HepG2 (cell line): ENCODE results near the gene BBLN. TPM values are rescaled to one million over a fixed set of nuclear protein-coding genes. Genes with fewer than 3 reads are reported as not detected.
A peak's percentile ranks its signal among the peaks of the same experiment; 100 is the strongest.

Source experiments
- ATAC-seq: fragments of 200-7000 bp; cut with Tn5 transposase; 3 replicates; pipeline ENCODE4 v1.9.1; 2020; ENCODE audit warnings: mild to moderate bottlenecking, moderate library complexity
- BruUV-seq: library from RNA; stranded (reverse); fragments of 400-500 nt; replicated peaks from 2 replicates; lab custom pipeline; 2021; lab: Mats Ljungman, UMichigan
- CTCF ChIA-PET: fragments of 300-600 bp; formaldehyde crosslinking; extraction: SDS; loops from one replicate; lab custom pipeline; 2021; ENCODE audit warnings: low total read pairs, inconsistent platforms, low intra/inter-chr PET ratio; lab: Yijun Ruan, JAX
- POLR2A ChIA-PET: fragments of 350-600 bp; sonication (Branson Sonifier 250); formaldehyde crosslinking; loops from one replicate; lab custom pipeline; 2020; ENCODE audit warnings: antibody characterized with exemption, inconsistent platforms; lab: Yijun Ruan, JAX
- DNase-seq: peaks from one replicate; pipeline ENCODE4 v3.0.0-alpha.2; 2015; ENCODE audit warnings: low spot score
- FAIRE-seq: peaks from 3 replicates; lab custom pipeline; 2011; peaks lifted over from hg19 to GRCh38; lab: Jason Lieb, UNC
- H2AFZ ChIP-seq: one replicate; pipeline ENCODE4 v1.6.1; 2011; ENCODE audit warnings: low read length, inconsistent platforms
- H3K27ac ChIP-seq: fragments of 300-600 bp; 3 replicates; pipeline ENCODE4 v1.8.0; 2011; ENCODE audit warnings: mixed run types, mild to moderate bottlenecking, mixed read lengths, low read length, inconsistent platforms; ENCODE audit not compliant: insufficient read depth; ENCODE audit errors: extremely low read length
- H3K27me3 ChIP-seq, 2 experiments: fragments of 200-600 bp in 1 of 2; 2 replicates in 1 of 2; 3 replicates in 1 of 2; pipeline versions ENCODE4 v1.6.0 to v1.8.0; 2011; ENCODE audit warnings: low read length in 2 of 2, mild to moderate bottlenecking in 2 of 2, moderate library complexity in 2 of 2, inconsistent platforms in 1 of 2; ENCODE audit not compliant: insufficient read depth in 2 of 2, control insufficient read depth in 1 of 2
- H3K36me3 ChIP-seq, 2 experiments: fragments of 200-600 bp in 1 of 2; replicated peaks in 1 of 2; 2 replicates in 1 of 2; 3 replicates in 1 of 2; pipeline versions ENCODE4 v1.5.1 to v1.8.0; 2011; ENCODE audit warnings: low read length in 2 of 2, inconsistent platforms in 1 of 2; ENCODE audit not compliant: insufficient read depth in 2 of 2, control insufficient read depth in 1 of 2
- H3K4me1 ChIP-seq: 2 replicates; pipeline ENCODE4 v1.5.1; 2012; ENCODE audit warnings: low read length, inconsistent platforms; ENCODE audit not compliant: insufficient read depth
- H3K4me2 ChIP-seq: 2 replicates; pipeline ENCODE4 v1.6.0; 2011; ENCODE audit warnings: low read depth, low read length, inconsistent platforms
- H3K4me3 ChIP-seq, 3 experiments: fragments of 200-600 bp in 1 of 3; sonication (generic), shearing (Covaris generic) in 1 of 3; replicated peaks in 1 of 3; 2 replicates each; pipeline ENCODE4 v1.5.1; 2011 to 2016; ENCODE audit warnings: low read length in 3 of 3, inconsistent platforms in 2 of 3, low read depth in 2 of 3, mild to moderate bottlenecking in 2 of 3, control low read depth in 1 of 3, mixed read lengths in 1 of 3; ENCODE audit not compliant: insufficient read depth in 1 of 3
- H3K79me2 ChIP-seq: one replicate; pipeline ENCODE4 v1.6.1; 2011; ENCODE audit warnings: low read length, inconsistent platforms; ENCODE audit not compliant: insufficient read depth
- H3K9ac ChIP-seq: 2 replicates; pipeline ENCODE4 v1.6.0; 2011; ENCODE audit warnings: mild to moderate bottlenecking, low read depth, low read length, inconsistent platforms; ENCODE audit not compliant: insufficient read depth
- H3K9me3 ChIP-seq: 2 replicates; pipeline ENCODE4 v1.5.1; 2012; ENCODE audit warnings: mild to moderate bottlenecking, low read length
- H4K20me1 ChIP-seq: 2 replicates; pipeline ENCODE4 v1.6.0; 2011; ENCODE audit warnings: inconsistent platforms, mild to moderate bottlenecking, low read length, moderate library complexity; ENCODE audit not compliant: insufficient read depth
- AGO2 ChIP-seq: fragments of 200-400 bp; formaldehyde crosslinking; optimal IDR thresholded peaks from 2 replicates; pipeline ENCODE3; 2017; ENCODE audit warnings: mild to moderate bottlenecking, low read depth, low read length, moderate library complexity
- ARNTL ChIP-seq: sonication (generic); formaldehyde crosslinking; IDR thresholded peaks from 2 replicates; pipeline ENCODE4 v1.4.0; 2020; ENCODE audit warnings: mild to moderate bottlenecking, missing genetic modification reagents
- FOXA3 ChIP-seq: IDR thresholded peaks from 2 replicates; pipeline ENCODE4 v1.6.1; 2016; ENCODE audit warnings: missing genetic modification reagents, missing compliant biosample characterization
- GABPA ChIP-seq, 2 experiments: IDR thresholded peaks; 2 replicates each; pipeline ENCODE4 v1.6.1; 2011 to 2016; ENCODE audit warnings: low read depth in 2 of 2, low read length in 1 of 2, missing biosample characterization in 1 of 2, missing genetic modification characterization in 1 of 2
- GATAD1 ChIP-seq: IDR thresholded peaks from 2 replicates; pipeline ENCODE4 v1.6.1; 2016; ENCODE audit warnings: missing genetic modification reagents, missing compliant biosample characterization
- JUN ChIP-seq: sonication (generic); formaldehyde crosslinking; IDR thresholded peaks from 2 replicates; pipeline ENCODE4 v1.4.0; 2020; ENCODE audit warnings: mild to moderate bottlenecking, missing genetic modification reagents
- MEIS2 ChIP-seq: sonication (generic); formaldehyde crosslinking; IDR thresholded peaks from 2 replicates; pipeline ENCODE4 v1.9.0; 2021; ENCODE audit warnings: mild to moderate bottlenecking, missing genetic modification reagents
- PAX8 ChIP-seq: sonication (generic); formaldehyde crosslinking; IDR thresholded peaks from 2 replicates; pipeline ENCODE4 v1.8.0; 2022; ENCODE audit warnings: mild to moderate bottlenecking, missing genetic modification reagents, borderline replicate concordance
- SETDB1 ChIP-seq: sonication (generic); formaldehyde crosslinking; IDR thresholded peaks from 2 replicates; pipeline ENCODE4 v1.5.1; 2020; ENCODE audit warnings: missing genetic modification reagents, mild to moderate bottlenecking, borderline replicate concordance
- TP53 ChIP-seq: sonication (generic); formaldehyde crosslinking; conservative IDR thresholded peaks from 2 replicates; pipeline ENCODE4 v1.4.0; 2020; ENCODE audit warnings: missing genetic modification reagents
- ZFP36L1 ChIP-seq: sonication (generic); formaldehyde crosslinking; IDR thresholded peaks from 2 replicates; pipeline ENCODE4 v1.8.0; 2022; ENCODE audit warnings: mild to moderate bottlenecking, missing genetic modification reagents, moderate library complexity
- ZFP82 ChIP-seq: sonication (generic); formaldehyde crosslinking; IDR thresholded peaks from 2 replicates; pipeline ENCODE4 v1.5.1; 2020; ENCODE audit warnings: mild to moderate bottlenecking, missing genetic modification reagents, borderline replicate concordance
- WGBS: methylation state at CpG from one replicate; pipeline ENCODE4 v1.1.6; 2017; ENCODE audit warnings: low lambda C conversion rate; 5-methylcytosine and 5-hydroxymethylcytosine counted together
- in situ Hi-C: cut with HindIII; loops from 2 replicates; pipeline ENCODE4 v1.10.0; 2017; ENCODE audit warnings: low pct_unique_long_range_greater_than_20kb; ENCODE audit not compliant: extremely low pct_ligation_motif_present
- intact Hi-C: fragments of 100-400 bp; cut with micrococcal nuclease; formaldehyde crosslinking; loops from one replicate; pipeline ENCODE4 v1.10.0; 2022; ENCODE audit not compliant: unreplicated experiment
- polyA plus RNA-seq, 8 experiments: library from polyadenylated mRNA; depleted of rRNA in 3 of 8; stranded (reverse) in 7 of 8; unstranded in 1 of 8; fragments of >200 nt; fragmentation: Illumina TruSeq in 4 of 8; extraction: Trizol in 4 of 8; gene quantifications; 2 replicates each; pipeline versions ENCODE4 v1.2.1 to v1.2.3, GENCODE V29; 2011 to 2016; ENCODE audit warnings: low read depth in 4 of 8, missing spikeins in 1 of 8, mixed read lengths in 1 of 8; ENCODE audit not compliant: insufficient read depth in 1 of 8
- total RNA-seq, 5 experiments: library from RNA; depleted of rRNA; stranded (reverse); fragments of >200 nt; fragmentation: Illumina TruSeq; extraction: Trizol; gene quantifications; 2 replicates each; pipeline ENCODE4 v1.2.3, GENCODE V29; 2016; ENCODE audit warnings: low read depth in 1 of 5
- TF ChIP-seq, protein P1 (sequence below): sonication (generic); formaldehyde crosslinking; conservative IDR thresholded peaks from 2 replicates; pipeline ENCODE4 v1.4.0; 2020; ENCODE audit warnings: missing genetic modification reagents
- TF ChIP-seq, protein P2 (sequence below): IDR thresholded peaks from 2 replicates; pipeline ENCODE4 v1.6.1; 2016; ENCODE audit warnings: missing genetic modification reagents, missing compliant biosample characterization
- TF ChIP-seq, protein P3 (sequence below): sonication (generic); formaldehyde crosslinking; IDR thresholded peaks from 2 replicates; pipeline ENCODE4 v1.8.1; 2022; ENCODE audit warnings: low read depth, mild to moderate bottlenecking, missing genetic modification reagents
- TF ChIP-seq, protein P4 (sequence below): sonication (generic); formaldehyde crosslinking; IDR thresholded peaks from 2 replicates; pipeline ENCODE4 v1.5.1; 2020; ENCODE audit warnings: missing genetic modification reagents, mild to moderate bottlenecking, borderline replicate concordance

BBLN gene
- total and polyA plus RNA-seq, 2 of the 13 experiments (the other 11 are each of a cell fraction or from before 2014, with no cell fraction given), result 27.6 to 33.1 TPM

DNA sequence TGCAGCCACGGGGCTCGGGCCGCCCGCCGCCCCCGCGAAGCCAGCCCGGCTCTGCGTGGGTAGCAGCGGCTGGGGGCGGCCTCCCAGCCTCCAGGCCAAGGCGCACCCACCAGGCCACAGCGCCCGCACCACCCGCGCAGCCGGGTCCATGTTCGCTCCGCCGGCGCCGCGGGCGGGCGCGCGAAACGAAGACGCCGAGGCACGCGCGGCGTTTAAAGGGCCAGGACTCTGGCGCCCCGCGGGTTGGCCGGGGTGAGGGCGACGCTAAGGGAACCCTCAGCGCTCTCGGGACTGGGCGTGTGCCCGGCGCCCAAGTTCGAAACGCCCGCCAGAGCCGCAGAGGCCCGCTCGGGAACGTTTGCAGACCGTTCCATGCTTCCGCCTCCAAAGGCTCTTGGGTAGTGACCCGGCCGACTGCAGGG lies 32.5 kb upstream of the BBLN start, which contains the start of gene PTGES2 (continued):
- TF ChIP-seq, protein P1, sequence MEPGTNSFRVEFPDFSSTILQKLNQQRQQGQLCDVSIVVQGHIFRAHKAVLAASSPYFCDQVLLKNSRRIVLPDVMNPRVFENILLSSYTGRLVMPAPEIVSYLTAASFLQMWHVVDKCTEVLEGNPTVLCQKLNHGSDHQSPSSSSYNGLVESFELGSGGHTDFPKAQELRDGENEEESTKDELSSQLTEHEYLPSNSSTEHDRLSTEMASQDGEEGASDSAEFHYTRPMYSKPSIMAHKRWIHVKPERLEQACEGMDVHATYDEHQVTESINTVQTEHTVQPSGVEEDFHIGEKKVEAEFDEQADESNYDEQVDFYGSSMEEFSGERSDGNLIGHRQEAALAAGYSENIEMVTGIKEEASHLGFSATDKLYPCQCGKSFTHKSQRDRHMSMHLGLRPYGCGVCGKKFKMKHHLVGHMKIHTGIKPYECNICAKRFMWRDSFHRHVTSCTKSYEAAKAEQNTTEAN (CRISPR knock-in tag), result no peak
- no peak for TF ChIP-seq ZFP36L1 (CRISPR knock-in tag)
- no peak for TF ChIP-seq SETDB1
- TF ChIP-seq, protein P2, sequence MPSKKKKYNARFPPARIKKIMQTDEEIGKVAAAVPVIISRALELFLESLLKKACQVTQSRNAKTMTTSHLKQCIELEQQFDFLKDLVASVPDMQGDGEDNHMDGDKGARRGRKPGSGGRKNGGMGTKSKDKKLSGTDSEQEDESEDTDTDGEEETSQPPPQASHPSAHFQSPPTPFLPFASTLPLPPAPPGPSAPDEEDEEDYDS, result peak; percentile 49; the same call in 1 of the 2 replicates
- no peak for TF ChIP-seq TP53 (CRISPR knock-in tag)
- no peak for TF ChIP-seq PAX8 (CRISPR knock-in tag)

DNA sequence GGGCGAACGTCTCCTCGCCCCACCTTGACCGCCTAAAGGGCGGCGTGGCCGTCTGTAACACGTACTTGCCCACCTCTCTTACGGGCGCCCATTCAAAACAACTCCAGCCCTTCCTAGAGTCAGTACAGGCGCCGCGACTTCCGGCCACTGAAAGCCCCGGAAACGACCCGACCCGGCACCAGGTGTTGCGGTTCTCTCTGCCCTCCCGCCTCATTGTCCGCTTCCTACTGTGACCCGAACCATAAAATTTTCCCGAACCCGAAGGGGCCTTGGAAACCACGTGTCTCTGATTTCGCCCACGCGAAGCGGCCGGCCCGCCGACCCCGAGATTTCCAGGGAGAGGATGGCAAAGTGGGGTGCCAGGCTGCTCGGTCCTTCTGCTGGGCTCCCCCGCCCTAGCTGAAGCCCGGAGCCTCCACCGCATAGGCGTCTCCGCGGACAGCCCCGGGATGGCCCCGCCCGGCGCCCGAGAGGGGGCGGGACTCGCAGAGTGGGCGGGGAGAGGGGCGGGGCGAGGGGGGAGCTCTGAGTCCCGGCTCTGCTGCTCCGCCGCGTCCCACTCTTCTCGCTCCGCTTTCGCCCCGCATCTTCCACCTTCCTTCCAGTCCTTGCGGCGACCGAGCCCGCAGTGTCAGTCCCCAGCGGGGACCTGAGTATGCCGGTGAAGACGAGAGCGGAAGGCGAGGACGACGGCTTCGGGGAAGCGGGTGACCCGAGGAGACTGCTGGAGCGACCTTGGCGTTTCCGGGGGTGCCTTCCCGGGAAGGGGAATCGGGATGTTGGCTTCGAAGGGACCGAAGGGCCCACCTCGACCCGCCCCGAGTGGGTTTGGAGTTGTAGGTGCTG lies 31.9 kb upstream of the BBLN start:
- TSS peak; percentile 42 for BruUV-seq
- peaks cover 1 to 14% of the 10 kb centered on the region in 2 experiments; a peak in 3 of 5 replicates for H3K36me3 ChIP-seq
- DNase-seq, result peak; percentile 88
- peaks cover 56% of the 10 kb centered on the region for H3K4me1 ChIP-seq
- no peak overlapping the region for H2AFZ ChIP-seq
- CTCF ChIA-PET, result interaction anchor here (1.4 kb wide), 1 partner anchor 11 kb away, joined by 3 read pairs; no protein-coding TSS in a partner anchor
- no peaks in the 10 kb centered on the region for H3K27me3 ChIP-seq
- in situ Hi-C loops, result no loop called here
- intact Hi-C loops, result loop anchor here (1.0 kb wide), 1 partner anchor 11 kb away; no protein-coding TSS in a partner anchor
- peak overlapping the region; percentile 96 to 99 (median 97) for H3K4me3 ChIP-seq
- H3K9ac ChIP-seq, result peak overlapping the region; percentile 95
- H3K27ac ChIP-seq, result peak overlapping the region; percentile 99
- peaks cover 4% of the 10 kb centered on the region; the same call in 1 of the 2 replicates for H4K20me1 ChIP-seq
- peak; percentile 15 for FAIRE-seq
- POLR2A ChIA-PET, result interaction anchor here (0.7 to 1.6 kb wide), 17 partner anchors 9 to 212 kb away, joined by 3 to 17 read pairs (median 6); partner anchors contain the start of genes BBLN, GOLGA2, ST6GALNAC4 and SWI5
- H3K9me3 ChIP-seq, result no peaks in the 10 kb centered on the region
- H3K79me2 ChIP-seq, result peaks cover 23% of the 10 kb centered on the region
- ATAC-seq, result peak; percentile 71
- 0% methylated on average over 5 of the region's 82 CpGs for WGBS
- peak overlapping the region; percentile 87 for H3K4me2 ChIP-seq
- TF ChIP-seq ARNTL, result peak; percentile 69
- TF ChIP-seq ZFP82 (CRISPR knock-in tag), result 0 out of 2 replicates have a peak, but pooled peaks have one; percentile 62
- peak; percentile 37 for TF ChIP-seq AGO2
- TF ChIP-seq, protein P3, sequence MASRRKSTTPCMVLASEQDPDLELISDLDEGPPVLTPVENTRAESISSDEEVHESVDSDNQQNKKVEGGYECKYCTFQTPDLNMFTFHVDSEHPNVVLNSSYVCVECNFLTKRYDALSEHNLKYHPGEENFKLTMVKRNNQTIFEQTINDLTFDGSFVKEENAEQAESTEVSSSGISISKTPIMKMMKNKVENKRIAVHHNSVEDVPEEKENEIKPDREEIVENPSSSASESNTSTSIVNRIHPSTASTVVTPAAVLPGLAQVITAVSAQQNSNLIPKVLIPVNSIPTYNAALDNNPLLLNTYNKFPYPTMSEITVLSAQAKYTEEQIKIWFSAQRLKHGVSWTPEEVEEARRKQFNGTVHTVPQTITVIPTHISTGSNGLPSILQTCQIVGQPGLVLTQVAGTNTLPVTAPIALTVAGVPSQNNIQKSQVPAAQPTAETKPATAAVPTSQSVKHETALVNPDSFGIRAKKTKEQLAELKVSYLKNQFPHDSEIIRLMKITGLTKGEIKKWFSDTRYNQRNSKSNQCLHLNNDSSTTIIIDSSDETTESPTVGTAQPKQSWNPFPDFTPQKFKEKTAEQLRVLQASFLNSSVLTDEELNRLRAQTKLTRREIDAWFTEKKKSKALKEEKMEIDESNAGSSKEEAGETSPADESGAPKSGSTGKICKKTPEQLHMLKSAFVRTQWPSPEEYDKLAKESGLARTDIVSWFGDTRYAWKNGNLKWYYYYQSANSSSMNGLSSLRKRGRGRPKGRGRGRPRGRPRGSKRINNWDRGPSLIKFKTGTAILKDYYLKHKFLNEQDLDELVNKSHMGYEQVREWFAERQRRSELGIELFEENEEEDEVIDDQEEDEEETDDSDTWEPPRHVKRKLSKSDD (CRISPR knock-in tag), result no peak
- TF ChIP-seq FOXA3 (CRISPR knock-in tag), result peak; percentile 6; the same call in 1 of the 2 replicates
- TF ChIP-seq, protein P4, sequence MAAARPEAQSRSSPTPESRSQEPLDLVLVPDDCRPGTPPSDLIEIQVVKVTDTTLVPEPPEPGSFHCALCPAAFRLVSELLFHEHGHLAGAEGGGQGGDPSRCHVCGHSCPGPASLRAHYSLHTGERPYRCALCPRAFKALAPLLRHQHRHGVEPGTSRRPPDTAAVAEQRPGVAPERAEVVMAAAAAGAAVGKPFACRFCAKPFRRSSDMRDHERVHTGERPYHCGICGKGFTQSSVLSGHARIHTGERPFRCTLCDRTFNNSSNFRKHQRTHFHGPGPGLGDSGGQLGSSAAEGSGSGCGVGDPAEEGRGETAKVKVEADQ, result peak; percentile 15; the same call in 1 of the 2 replicates
- peak; percentile 74 for TF ChIP-seq GATAD1
- peak; percentile 38; the same call in 1 of the 2 replicates for TF ChIP-seq MEIS2 (CRISPR knock-in tag)
- TF ChIP-seq JUN (CRISPR knock-in tag), result no peak
- TF ChIP-seq GABPA (IDR thresholded peaks at IDR 0.05; ENCODE audit: low read depth, low read length), result peak; percentile 57
- peak; percentile 83 for TF ChIP-seq GABPA (CRISPR knock-in tag; IDR thresholded peaks at IDR 0.05; ENCODE audit: low read depth)
